KOPT-K1 (cell line): Measurements from ENCODE around the gene KNTC1.

ENCODE experiments used
- H3K27ac ChIP-seq: fragments of 200-600 bp; sonication (generic); 2 replicates; pipeline ENCODE4 v1.5.1; 2016; ENCODE audit warnings: antibody characterized with exemption, mild to moderate bottlenecking, low read depth, low read length; ENCODE audit not compliant: poor library complexity, severe bottlenecking
- H3K36me3 ChIP-seq: fragments of 200-600 bp; sonication (generic); 2 replicates; pipeline ENCODE4 v1.5.1; 2017; ENCODE audit warnings: antibody characterized with exemption, mild to moderate bottlenecking, low read length, moderate library complexity; ENCODE audit not compliant: insufficient read depth
- H3K9me3 ChIP-seq: fragments of 200-600 bp; sonication (generic); 2 replicates; pipeline ENCODE4 v1.5.1; 2017; ENCODE audit warnings: antibody characterized with exemption, low read length, mild to moderate bottlenecking; ENCODE audit not compliant: insufficient read depth, poor library complexity, severe bottlenecking

Gene KNTC1

GRCh38 chr12:122669397-122670070 lies 142.5 kb downstream of the KNTC1 start:
- H3K9me3 ChIP-seq: no peaks in the 10 kb centered on the region
- no peak overlapping the region for H3K27ac ChIP-seq
- H3K36me3 ChIP-seq: no peaks in the 10 kb centered on the region

DNA sequence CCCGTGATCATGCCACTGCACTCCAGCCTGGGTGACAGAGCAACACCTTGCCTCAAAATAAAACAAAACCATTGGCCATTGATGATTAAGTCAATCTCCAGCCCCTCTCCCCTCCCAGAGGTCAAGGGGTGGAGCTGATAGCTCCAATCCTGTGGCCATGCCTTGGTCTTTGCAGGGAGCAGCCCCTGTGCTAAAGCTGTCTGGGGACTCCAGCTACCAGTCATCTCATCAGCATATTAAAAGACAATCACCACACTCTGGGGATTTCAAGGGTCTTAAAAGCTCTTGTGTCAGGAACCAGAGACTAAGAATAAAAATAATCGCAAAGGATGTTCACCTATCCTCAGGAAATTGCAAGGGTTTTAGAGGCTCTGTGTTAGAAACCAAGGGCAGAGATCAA lies 145.5 kb downstream of the KNTC1 start:
- no peaks in the 10 kb centered on the region for H3K9me3 ChIP-seq
- no peaks in the 10 kb centered on the region for H3K36me3 ChIP-seq
- no peak overlapping the region for H3K27ac ChIP-seq
